Gastroesophageal sphincter (tissue), 4 donors: Measurements from ENCODE around the gene GALC. TPM values are rescaled to one million over a fixed set of nuclear protein-coding genes. Genes with fewer than 3 reads are reported as not detected.

Source experiments
- ATAC-seq: fragments of 150-250 bp; one replicate; pipeline ENCODE4 v1.9.1; 2016; ENCODE audit warnings: mild to moderate bottlenecking, moderate library complexity
- H3K27ac ChIP-seq, 4 donors: fragments of 200-600 bp; sonication (generic) in 3 of 4; 1 replicate in 3 of 4; 2 replicates in 1 of 4; pipeline ENCODE4 v1.5.1; 2016 to 2019
- H3K27me3 ChIP-seq: fragments of 200-600 bp; sonication (generic); one replicate; pipeline ENCODE4 v1.5.1; 2019
- H3K36me3 ChIP-seq, 2 donors: fragments of 200-600 bp; sonication (generic); one replicate each; pipeline ENCODE4 v1.5.1; 2019; ENCODE audit warnings: control low read depth in 1 of 2
- H3K4me1 ChIP-seq, 3 donors: fragments of 200-600 bp; sonication (generic); 1 replicate in 2 of 3; 2 replicates in 1 of 3; pipeline ENCODE4 v1.5.1; 2016 to 2019; ENCODE audit warnings: control low read depth in 2 of 3
- H3K4me3 ChIP-seq, 2 donors: fragments of 200-600 bp; sonication (generic); one replicate each; pipeline ENCODE4 v1.5.1; 2019; ENCODE audit warnings: mild to moderate bottlenecking in 1 of 2, moderate library complexity in 1 of 2
- H3K9me3 ChIP-seq, 3 donors: fragments of 200-600 bp; sonication (generic); one replicate each; pipeline ENCODE4 v1.5.1; 2017 to 2019; ENCODE audit warnings: control low read depth in 2 of 3
- EP300 ChIP-seq: sonication (generic); formaldehyde crosslinking; IDR thresholded peaks from one replicate; pipeline ENCODE4 v1.6.1; 2017; ENCODE audit warnings: antibody characterized with exemption, mild to moderate bottlenecking
- POLR2A ChIP-seq, 2 donors: fragments of 450-650 bp; IDR thresholded peaks; one replicate each; pipeline ENCODE4 v1.6.1; 2017; ENCODE audit warnings: antibody characterized with exemption in 2 of 2, mild to moderate bottlenecking in 2 of 2, moderate library complexity in 1 of 2
- POLR2AphosphoS5 ChIP-seq: sonication (generic); formaldehyde crosslinking; IDR thresholded peaks from one replicate; pipeline ENCODE4 v1.6.1; 2017; ENCODE audit warnings: antibody characterized with exemption
- WGBS, 2 donors: methylation state at CpG; one replicate each; pipeline ENCODE4 v1.1.5; 2018; ENCODE audit warnings: low coverage in 1 of 2; 5-methylcytosine and 5-hydroxymethylcytosine counted together
- total RNA-seq, 4 donors: library from RNA; depleted of rRNA; stranded (reverse); fragments of >200 nt; gene quantifications; one replicate each; pipeline ENCODE4 v1.1.0, GENCODE V29; 2016
- TF ChIP-seq, protein P1 (sequence below), 4 experiments: fragments of 200-600 bp in 2 of 4; fragments of 450-650 bp in 2 of 4; sonication (generic) in 1 of 4; IDR thresholded peaks; one replicate each; pipeline ENCODE4 v1.5.1; 2017 to 2019; ENCODE audit warnings: antibody characterized with exemption in 4 of 4, mild to moderate bottlenecking in 2 of 4, moderate library complexity in 2 of 4

Gene GALC
- total RNA-seq, 4 donors from 2014 or later: 13.7 to 19.9 (median 16.6) TPM

DNA sequence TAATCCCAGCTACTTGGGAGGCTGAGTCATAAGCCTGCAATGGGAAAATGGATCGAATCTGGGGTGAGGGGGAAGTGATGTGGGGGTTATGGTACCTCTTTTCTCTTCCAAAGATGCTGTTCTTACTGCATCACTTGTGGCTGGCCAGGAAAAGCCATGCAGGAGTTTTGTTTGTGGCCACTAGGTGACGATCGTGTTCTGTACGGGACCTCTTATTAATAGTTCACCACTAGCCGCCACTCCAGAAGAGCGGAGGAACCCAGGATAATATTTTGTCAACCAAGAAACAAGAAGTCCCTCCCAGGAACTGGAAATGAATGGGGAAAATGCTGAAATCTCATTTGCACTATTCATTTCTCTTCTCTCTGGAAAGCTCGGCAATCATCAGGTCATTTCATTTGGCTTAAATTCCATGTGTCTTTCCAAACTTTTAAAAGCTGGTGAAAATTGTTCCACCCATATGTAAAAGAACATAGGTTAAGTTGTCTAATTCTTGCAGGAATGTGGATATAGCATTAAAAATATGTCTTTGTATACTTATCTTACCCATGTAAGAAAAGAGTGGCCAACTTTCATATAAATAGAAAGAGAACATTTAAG lies 20.9 kb upstream of the GALC start:
- no peaks in the 10 kb centered on the region for H3K9me3 ChIP-seq
- ATAC-seq: peak; percentile 83
- TF ChIP-seq POLR2A (IDR thresholded peaks at IDR 0.05): no peak
- TF ChIP-seq POLR2AphosphoS5: no peak
- TF ChIP-seq, protein P1, sequence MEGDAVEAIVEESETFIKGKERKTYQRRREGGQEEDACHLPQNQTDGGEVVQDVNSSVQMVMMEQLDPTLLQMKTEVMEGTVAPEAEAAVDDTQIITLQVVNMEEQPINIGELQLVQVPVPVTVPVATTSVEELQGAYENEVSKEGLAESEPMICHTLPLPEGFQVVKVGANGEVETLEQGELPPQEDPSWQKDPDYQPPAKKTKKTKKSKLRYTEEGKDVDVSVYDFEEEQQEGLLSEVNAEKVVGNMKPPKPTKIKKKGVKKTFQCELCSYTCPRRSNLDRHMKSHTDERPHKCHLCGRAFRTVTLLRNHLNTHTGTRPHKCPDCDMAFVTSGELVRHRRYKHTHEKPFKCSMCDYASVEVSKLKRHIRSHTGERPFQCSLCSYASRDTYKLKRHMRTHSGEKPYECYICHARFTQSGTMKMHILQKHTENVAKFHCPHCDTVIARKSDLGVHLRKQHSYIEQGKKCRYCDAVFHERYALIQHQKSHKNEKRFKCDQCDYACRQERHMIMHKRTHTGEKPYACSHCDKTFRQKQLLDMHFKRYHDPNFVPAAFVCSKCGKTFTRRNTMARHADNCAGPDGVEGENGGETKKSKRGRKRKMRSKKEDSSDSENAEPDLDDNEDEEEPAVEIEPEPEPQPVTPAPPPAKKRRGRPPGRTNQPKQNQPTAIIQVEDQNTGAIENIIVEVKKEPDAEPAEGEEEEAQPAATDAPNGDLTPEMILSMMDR (IDR thresholded peaks at IDR 0.05): peak; percentile 77 to 86 (median 80)
- no peak for TF ChIP-seq EP300
- 4 to 6% methylated on average over 7 of the region's 7 CpGs for WGBS, 2 donors
- no peak overlapping the region for H3K27ac ChIP-seq
- H3K4me1 ChIP-seq: no peaks in the 10 kb centered on the region
- no peak overlapping the region for H3K4me3 ChIP-seq
- peaks cover 13% of the 10 kb centered on the region for H3K27me3 ChIP-seq
- no peaks in the 10 kb centered on the region for H3K36me3 ChIP-seq

DNA sequence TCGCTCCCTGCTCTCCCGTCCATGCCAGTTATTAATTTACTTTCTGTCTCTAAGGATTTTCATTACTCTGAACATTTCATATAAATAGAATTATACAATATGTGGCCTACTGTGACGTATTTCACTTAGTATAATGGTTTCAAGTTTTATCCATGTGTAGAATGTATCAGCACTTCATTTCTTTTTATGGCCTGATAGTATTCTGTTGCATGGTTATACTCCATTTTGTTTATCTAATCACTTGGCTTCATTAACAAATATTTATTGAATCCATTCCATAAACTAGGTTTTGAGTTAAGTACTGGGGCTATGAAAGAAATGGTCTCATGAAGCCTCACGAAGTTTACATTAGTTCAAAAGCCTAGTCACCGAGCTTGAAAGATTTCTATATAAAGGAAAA lies 19.5 kb upstream of the GALC start:
- Histone ChIP-seq H3K9me3 (no peaks in the 10 kb centered on the region), H3K4me3 (no peak overlapping the region), H3K27ac (no peak overlapping the region), H3K27me3 (peaks cover 13% of the 10 kb centered on the region), H3K4me1 (no peaks in the 10 kb centered on the region), H3K36me3 (no peaks in the 10 kb centered on the region)
- 46 to 50% methylated on average over 5 of the region's 5 CpGs for WGBS, 2 donors
- TF ChIP-seq, protein P1 (IDR thresholded peaks at IDR 0.05): no peak
- TF ChIP-seq POLR2A (IDR thresholded peaks at IDR 0.05) (no peak), POLR2AphosphoS5 (no peak), EP300 (no peak)
- ATAC-seq: no peak

DNA sequence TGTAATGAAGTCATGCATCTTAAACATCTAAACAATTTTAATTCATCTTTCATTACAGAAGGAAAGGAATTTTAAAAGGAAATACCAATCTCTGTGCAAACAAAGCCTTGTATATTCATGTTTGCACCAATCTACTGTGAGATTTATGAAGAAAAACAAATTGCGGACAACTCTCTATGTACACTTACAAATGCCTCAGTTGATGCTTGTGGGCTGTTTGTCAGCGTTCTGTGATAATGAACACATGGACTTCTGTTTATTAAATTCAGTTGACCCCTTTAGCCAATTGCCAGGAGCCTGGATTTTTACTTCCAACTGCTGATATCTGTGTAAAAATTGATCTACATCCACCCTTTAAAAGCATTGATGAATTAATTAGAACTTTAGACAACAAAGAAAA lies 17.3 kb upstream of the GALC start:
- no peaks in the 10 kb centered on the region for H3K27me3 ChIP-seq
- H3K27ac ChIP-seq: no peak overlapping the region
- H3K4me1 ChIP-seq: no peaks in the 10 kb centered on the region
- WGBS, 2 donors: 32 to 68% methylated on average over 2 of the region's 2 CpGs
- ATAC-seq: no peak
- H3K36me3 ChIP-seq: no peaks in the 10 kb centered on the region
- H3K9me3 ChIP-seq: no peaks in the 10 kb centered on the region
- no peak for TF ChIP-seq EP300
- TF ChIP-seq, protein P1 (IDR thresholded peaks at IDR 0.05): no peak
- TF ChIP-seq POLR2A (IDR thresholded peaks at IDR 0.05): no peak
- no peak for TF ChIP-seq POLR2AphosphoS5
- no peak overlapping the region for H3K4me3 ChIP-seq

DNA sequence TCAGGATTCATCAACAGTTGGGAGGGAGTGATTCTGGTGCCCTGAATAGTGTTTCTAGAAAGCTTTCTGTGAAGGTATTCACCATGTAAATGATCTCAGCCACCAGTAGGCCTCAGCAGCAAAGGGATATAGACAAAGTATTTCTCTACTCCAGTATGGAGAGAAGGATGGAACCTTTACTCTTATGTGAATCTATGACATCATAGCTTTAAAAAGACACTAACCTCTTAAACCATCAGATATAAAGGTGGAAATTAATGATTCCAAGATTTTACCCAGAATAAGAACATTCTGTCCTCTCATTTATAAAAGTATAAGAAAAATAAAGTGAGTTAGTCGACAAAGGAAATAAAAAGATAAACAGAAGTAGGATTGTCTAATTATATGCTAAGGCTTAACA lies 16.5 kb upstream of the GALC start:
- Histone ChIP-seq H3K4me3 (no peak overlapping the region), H3K27ac (no peak overlapping the region), H3K36me3 (no peaks in the 10 kb centered on the region), H3K9me3 (no peaks in the 10 kb centered on the region), H3K27me3 (no peaks in the 10 kb centered on the region), H3K4me1 (no peaks in the 10 kb centered on the region)
- 40 to 69% methylated on average over 1 of the region's 1 CpG for WGBS, 2 donors
- TF ChIP-seq POLR2A (IDR thresholded peaks at IDR 0.05) (no peak), EP300 (no peak), POLR2AphosphoS5 (no peak)
- TF ChIP-seq, protein P1 (IDR thresholded peaks at IDR 0.05): no peak
- ATAC-seq: no peak

DNA sequence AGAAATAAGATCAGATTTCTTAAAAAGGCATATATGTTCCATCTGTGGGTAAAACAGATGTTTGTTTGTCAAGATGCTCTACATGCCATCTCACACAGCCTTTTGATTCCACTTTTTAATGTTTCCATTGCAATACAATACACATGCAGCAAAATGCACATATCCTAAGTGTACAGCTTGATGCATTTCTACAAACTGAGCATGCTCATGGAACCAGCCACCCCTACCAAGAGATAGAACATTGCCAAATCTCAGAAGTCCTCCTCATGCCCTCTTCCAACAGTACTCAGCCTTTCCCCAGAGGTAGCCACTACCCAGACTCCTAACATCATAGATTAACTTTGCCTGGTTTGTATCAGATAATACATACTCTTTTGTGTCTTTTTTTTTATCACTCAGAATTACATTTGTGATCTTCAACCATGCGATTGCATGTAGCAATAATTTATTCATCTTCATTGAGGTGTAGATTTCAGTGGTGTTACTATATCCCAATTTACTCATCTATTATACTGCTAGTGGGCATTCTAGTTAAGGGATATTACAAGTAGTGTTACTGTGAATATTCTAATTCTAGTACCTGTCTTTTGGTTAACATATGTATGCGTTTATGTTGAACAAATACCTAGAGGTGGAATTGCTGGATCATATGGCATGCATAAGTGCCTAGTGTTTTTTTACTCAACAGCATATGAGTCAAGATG lies 15.2 kb upstream of the GALC start:
- TF ChIP-seq POLR2A (IDR thresholded peaks at IDR 0.05) (no peak), EP300 (no peak), POLR2AphosphoS5 (no peak)
- TF ChIP-seq, protein P1 (IDR thresholded peaks at IDR 0.05): no peak
- no peaks in the 10 kb centered on the region for H3K36me3 ChIP-seq
- no peaks in the 10 kb centered on the region for H3K9me3 ChIP-seq
- 86 to 88% methylated on average over 2 of the region's 2 CpGs for WGBS, 2 donors
- no peak overlapping the region for H3K4me3 ChIP-seq
- H3K27me3 ChIP-seq: no peaks in the 10 kb centered on the region
- H3K27ac ChIP-seq: no peak overlapping the region
- no peaks in the 10 kb centered on the region for H3K4me1 ChIP-seq
- no peak for ATAC-seq
